NB4 (cell line): ENCODE data around the gene JAKMIP2.

Experiments used
- MYC ChIP-seq: IDR thresholded peaks from 2 replicates; pipeline ENCODE4 v1.6.1; 2011; ENCODE audit warnings: low read depth, low read length
- POLR2A ChIP-seq: IDR thresholded peaks from 2 replicates; pipeline ENCODE4 v1.6.1; 2011; ENCODE audit warnings: mild to moderate bottlenecking; ENCODE audit not compliant: insufficient read length; ENCODE audit errors: extremely low read depth
- TF ChIP-seq, protein P1 (sequence below): IDR thresholded peaks from one replicate; pipeline ENCODE4 v1.5.1; 2012; ENCODE audit warnings: low read depth, low read length
- TF ChIP-seq, protein P2 (sequence below): IDR thresholded peaks from 2 replicates; pipeline ENCODE4 v1.6.1; 2011; ENCODE audit warnings: low read depth, low read length

DNA sequence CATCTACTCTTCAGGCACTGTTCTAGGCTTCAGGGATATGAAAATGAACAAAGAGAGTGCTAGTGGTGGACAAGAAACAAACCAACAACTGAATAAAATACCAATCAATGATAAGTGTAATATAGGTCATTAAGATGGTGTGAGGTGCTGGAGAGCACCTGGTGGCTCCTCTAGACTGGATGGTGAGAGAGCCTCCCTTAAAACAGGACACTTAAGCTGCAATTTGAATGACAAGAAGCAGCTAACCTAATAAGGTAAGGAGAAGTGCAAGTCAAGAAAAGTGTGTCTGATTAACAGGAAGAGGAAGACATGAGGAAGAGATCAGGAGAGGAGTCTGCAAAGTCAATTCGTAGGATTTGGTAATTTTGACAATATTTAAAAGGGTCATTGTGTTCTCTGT lies 23.1 kb downstream of the JAKMIP2 start:
- TF ChIP-seq, protein P1, sequence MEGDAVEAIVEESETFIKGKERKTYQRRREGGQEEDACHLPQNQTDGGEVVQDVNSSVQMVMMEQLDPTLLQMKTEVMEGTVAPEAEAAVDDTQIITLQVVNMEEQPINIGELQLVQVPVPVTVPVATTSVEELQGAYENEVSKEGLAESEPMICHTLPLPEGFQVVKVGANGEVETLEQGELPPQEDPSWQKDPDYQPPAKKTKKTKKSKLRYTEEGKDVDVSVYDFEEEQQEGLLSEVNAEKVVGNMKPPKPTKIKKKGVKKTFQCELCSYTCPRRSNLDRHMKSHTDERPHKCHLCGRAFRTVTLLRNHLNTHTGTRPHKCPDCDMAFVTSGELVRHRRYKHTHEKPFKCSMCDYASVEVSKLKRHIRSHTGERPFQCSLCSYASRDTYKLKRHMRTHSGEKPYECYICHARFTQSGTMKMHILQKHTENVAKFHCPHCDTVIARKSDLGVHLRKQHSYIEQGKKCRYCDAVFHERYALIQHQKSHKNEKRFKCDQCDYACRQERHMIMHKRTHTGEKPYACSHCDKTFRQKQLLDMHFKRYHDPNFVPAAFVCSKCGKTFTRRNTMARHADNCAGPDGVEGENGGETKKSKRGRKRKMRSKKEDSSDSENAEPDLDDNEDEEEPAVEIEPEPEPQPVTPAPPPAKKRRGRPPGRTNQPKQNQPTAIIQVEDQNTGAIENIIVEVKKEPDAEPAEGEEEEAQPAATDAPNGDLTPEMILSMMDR, result no peak
- TF ChIP-seq POLR2A (no peak), MYC (no peak)
- TF ChIP-seq, protein P2, sequence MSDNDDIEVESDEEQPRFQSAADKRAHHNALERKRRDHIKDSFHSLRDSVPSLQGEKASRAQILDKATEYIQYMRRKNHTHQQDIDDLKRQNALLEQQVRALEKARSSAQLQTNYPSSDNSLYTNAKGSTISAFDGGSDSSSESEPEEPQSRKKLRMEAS, result no peak
